Measurements from ENCODE around the gene CROCC2.

CROCC2 gene

GRCh38 chr2:240956171-240956934 lies 50.2 kb downstream of the CROCC2 start:
- no peak for DNase-seq (ENCODE audit: low read depth in 2 of 2)

DNA sequence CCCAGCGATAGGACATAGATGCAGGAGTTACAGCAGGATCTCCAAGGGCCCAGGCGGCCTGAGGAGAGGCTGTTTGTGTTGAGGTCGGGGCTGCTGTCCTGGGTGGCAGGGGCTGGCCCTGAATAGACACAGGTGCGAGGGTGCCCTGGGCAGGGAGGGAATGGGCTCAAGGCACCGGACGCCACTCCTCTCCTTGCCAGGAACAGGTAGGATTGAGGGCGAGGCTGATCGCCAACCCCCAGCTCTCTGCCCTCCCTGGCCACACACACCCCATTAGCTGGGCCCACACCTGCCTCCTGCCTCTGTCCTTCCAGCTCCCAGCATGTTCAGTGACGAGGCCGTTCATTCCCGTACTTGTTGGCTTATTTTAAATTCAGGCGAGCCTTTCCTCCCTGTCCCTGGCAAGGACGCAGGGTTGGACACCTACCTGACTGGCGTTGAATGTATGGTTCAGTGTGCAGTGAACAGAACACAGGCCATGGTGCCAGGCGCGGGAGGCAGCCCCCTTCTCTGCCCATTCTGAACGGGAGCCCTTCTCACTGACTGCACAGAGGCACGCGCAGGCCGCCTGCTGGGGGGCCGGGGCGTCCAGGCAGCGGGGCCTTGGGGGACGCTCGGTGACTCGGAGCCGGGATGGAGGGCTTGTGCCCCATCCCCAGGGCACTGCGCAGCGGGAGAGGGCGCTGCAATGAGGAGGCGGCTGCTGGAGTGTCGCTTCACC lies 51.0 kb downstream of the CROCC2 start:
- no peak for DNase-seq (ENCODE audit: low read depth in 2 of 2)

DNA sequence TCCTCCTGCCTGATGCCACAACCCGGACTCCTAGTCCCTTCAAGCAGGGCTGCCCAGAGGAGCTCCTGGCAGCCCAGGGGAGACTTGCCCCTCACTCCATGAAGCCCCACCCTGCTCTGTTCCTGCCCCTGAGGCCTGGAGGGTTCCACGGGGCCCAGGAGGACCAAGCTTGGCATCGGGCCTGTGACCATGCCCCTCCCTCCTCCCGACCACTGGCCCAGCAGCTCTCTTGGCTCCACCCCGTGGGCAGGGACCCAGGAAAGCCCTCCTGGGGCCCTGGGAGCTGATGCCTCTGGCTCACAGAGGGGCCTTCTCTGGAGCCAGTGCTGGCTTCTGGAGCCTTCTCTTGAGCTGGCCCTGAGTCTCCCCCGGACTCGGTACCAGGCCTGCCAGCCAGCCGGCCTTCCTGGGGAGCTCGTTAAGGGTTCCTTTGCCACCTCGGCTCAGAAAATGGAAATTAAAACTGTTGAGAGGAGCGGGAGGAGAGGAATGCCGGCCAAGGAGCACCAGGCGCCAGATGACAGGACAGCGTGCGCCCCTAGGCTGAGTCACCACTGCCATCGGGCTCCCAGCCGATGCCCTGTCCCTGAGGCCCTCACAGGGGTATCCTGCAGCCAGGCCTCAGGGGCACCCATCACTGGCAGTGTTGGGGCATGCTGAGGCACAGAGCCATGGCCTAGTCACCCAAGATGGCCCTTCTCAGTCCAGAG lies 51.7 kb downstream of the CROCC2 start:
- DNase-seq (ENCODE audit: low read depth in 2 of 2) = no peak

- no peak for DNase-seq (ENCODE audit: low read depth in 2 of 2)
These were observed 52.5 kb downstream of the CROCC2 start for GRCh38 chr2:240958366-240959213.

DNA sequence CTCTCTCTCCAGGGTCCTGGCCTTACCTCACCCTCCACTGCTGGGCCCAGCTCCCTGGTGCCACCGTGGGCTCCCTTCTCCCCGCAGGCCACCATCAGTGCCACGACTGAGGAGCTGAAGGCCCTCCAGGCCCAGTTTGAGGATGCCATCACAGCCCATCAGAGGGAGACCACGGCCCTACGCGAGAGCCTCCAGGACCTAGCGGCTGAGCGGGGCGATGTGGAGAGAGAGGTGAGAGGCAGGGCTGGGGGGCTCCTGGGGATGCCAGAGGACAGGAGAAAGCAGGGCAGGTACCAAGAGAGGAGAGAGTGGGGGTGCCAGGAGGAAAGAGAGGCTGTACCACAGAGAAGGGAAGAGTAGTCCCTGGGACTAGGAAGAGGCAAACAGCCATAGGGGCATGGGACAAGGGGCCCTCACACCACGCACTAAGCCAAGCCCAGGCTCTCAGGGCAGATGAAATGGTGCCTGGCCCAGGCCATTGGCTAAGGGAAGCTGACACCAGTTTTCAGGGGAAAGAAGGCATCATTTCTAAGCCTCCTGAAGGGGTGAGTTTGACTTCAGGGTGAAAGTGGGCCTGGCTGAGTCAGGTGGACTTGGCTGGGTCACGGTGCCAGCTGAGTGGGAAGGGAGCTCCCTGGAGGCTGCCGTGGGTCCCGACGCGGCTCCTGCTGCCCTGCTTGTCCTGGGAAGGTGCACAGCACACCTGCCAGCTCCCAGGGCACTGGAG lies 53.2 kb downstream of the CROCC2 start:
- no peak for DNase-seq (ENCODE audit: low read depth in 2 of 2)

DNA sequence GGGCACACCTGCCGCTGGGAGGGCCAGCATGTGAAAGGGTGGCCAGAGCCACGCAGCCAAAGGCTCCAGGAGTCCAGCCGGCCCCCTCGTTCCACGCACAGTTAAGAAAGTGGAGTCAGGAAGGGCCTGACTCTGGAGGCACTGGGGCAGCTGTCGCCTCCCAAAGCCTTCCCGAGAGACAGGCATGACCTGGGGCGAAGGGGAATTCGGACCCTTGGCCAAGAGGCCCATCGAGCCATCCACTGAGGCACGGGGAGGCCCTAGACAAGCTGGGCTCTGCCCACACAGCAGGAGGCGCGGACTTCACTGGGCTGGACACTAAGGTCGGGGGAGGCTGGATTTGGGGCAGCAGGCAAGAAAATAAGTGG lies 53.8 kb downstream of the CROCC2 start:
- DNase-seq (ENCODE audit: low read depth in 2 of 2) = no peak

- no peak for DNase-seq (ENCODE audit: low read depth in 2 of 2)
These were observed 54.3 kb downstream of the CROCC2 start for GRCh38 chr2:240960309-240960970.

DNA sequence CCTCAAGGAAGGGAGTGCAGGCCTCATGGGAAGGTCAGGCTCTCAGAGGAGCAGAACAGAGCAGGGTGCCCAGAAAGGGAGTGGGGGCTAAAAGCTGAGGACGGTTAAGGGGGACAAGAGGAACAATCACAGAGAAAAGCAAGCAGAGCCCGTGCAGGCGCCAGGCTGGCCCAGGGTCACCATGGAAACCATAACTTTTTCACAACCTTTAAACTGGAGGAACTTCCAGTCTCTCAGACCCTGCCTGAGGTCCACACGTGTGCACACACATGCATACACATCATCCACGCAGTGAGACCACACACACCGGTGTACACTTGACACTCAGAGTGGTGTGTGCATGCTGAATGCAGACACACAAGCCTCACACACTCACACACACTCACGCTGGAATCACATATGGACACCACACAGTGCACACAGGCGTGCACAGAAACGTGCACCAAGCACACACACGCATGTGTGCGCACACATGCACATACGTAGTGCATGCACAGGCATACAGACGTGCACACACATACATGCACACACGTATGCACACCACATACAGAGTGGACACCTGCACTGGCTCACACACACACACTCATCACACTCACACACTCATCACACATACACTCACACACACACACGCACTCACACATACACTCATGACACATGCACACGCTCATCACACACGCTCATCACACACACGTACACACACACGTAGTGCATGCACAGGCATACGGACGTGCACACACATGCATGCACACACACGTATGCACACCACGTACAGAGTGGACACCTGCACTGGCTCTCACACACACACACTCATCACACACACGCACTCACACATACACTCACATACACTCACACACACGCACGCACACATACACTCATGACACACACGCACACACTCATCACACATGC lies 55.1 kb downstream of the CROCC2 start:
- no peak for DNase-seq (ENCODE audit: low read depth in 2 of 2)

DNA sequence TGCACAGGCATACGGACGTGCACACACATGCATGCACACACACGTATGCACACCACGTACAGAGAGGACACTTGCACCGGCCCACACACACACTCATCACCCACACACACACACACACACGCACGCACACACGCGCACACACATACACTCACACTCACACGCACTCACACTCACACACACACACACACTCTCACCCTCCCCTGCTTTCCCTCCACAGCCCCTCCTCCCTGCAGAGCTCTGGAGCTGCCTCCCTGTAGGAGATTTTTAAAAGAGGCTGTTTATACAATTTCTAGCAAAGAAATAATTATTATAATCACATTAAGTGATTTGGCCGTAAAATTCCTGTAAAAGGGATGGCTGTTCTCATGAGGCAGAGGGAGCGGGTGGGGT lies 55.8 kb downstream of the CROCC2 start:
- no peak for DNase-seq (ENCODE audit: low read depth in 2 of 2)

DNA sequence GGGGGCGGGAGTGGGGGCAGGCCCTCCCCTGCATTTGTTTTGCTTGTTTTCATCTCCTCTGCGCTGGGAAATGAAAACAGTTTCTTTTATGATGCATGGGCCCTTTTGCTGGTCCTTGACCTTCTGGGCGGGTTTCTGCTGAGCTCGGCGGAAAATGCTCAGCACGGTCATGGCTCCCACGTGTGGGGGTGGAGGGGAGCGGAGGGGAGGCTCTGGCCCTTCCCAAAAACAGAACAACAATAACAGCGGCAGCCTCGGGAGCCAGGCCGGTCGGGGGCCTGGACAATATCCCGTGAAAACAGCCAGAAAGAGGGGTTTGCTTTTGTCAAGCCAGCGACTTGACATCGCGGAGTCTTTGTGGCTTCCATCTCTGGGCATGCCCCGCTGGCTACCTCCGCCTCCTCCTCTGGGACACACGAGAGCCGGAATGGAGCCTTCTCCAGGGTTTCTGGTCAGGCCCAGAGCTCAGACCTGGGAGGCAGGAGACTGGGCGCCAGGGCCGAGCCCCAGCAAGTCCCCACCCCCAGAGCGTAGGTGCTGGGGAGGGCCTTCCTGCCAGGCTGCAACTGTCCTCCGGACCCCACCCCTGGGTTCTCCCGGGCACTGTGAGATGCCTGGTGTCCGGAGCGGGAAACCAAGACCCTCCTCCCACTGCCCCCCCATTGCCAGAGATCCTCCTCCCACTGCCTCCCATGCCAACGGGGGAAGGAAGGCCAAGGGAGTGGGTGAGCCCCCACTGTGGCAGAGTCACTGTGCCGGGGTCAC lies 56.3 kb downstream of the CROCC2 start:
- no peak for DNase-seq (ENCODE audit: low read depth in 2 of 2)

DNA sequence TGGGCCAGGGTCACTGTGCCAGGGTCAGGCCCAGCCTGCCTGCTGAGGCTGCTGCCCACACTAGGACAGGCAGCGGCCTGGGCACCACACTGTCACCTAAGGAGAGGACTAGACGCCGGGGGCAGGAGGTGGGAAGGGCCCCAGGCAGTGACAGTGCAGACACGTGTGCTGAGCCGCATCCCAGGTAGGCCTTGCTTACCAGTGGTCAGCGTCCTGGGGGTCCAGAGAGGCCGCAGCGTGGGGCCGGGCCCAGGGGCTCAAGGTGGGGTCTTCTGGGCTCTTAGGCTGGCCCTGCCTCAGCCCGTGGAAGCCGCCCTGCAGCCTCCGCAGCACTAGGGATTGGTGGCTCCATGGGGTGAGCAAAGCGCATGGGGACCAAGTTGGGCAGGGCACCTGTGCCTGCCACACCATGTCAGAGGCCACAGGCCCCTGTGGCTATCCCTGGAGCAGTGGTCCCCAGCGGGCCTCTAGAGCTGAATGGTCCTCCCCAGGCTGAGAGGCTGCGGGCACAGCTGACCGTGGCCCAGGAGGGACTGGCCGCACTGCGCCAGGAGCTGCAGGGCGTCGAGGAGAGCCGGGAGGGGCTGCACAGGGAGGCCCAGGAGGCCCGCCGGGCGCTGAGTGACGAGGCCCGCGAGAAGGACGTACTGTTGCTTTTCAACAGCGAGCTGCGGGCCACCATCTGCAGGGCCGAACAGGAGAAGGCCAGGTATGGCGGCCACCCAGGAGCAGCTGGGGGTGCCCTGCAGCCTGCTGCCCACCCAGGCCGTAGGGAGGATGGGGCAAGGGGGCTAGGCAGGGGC lies 57.1 kb downstream of the CROCC2 start:
- DNase-seq (ENCODE audit: low read depth in 2 of 2) = no peak

DNA sequence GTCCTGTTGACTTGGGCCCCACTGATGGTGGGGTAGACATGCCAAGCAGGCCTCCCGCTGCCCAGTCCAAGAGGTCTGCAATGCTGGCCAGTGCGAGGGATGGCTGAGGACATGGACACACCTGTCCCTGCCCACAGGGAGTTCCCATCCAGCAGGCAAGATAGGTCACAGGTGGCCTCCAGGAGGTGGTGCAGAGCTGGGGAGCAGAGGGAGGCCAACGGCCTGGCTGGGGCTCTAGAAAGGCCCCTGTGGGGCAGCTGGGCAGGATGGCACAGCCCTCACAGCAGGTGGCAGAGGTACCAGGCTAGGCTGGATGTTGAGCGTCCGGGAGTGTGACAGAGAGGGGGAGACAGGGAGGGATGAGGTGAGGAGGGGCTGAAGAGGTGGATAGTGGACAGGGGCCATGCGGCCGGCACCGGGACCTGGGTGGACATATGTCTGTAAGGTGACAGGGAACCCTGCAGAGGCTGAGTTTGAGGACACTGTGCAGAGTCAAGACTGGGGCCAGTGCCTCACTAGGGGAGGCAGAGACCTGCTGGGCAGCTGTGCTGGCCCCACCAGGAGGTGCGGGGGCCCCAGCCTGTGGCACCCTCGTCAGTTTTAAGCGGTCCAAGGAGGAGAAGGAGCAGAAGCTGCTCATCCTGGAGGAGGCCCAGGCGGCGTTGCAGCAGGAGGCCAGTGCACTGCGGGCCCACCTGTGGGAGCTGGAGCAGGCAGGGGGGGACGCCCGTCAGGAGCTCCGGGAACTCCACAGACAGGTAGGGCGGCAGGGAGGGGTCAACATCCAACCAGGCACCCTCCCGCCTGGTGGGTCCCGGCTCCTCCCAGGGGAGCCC lies 58.0 kb downstream of the CROCC2 start:
- no peak for DNase-seq (ENCODE audit: low read depth in 2 of 2)

- DNase-seq (ENCODE audit: low read depth in 2 of 2) = no peak
These were observed 58.7 kb downstream of the CROCC2 start for GRCh38 chr2:240964704-240965295.

- DNase-seq (ENCODE audit: low read depth in 2 of 2) = no peak
These were observed 59.3 kb downstream of the CROCC2 start for GRCh38 chr2:240965296-240965904.

DNA sequence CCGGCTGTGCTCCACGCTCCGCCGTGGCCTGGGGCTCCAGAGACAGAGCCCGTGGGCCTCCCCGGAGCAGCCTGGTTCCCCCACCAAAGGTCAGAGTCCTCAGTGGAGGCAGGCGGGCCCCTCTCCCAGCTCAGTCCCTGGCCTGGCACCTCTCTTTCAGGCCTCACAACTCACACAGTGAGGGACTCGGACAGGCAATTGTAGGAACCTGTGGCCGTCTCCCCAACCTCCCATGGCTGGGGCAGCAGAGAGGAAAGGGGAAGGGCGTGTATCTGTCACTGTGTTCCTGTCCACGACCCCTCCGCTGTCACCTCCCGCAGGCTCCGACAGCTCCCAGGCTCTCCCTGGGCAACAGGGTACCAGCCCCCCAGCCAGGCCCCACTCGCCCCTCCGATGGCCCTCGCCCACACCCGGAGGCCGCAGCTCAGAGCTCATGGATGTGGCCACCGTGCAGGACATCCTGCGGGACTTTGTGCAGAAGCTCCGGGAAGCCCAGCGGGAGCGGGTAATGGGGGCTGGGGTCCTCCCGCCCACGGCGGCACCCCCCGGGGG lies 59.8 kb downstream of the CROCC2 start:
- no peak for DNase-seq (ENCODE audit: low read depth in 2 of 2)

DNA sequence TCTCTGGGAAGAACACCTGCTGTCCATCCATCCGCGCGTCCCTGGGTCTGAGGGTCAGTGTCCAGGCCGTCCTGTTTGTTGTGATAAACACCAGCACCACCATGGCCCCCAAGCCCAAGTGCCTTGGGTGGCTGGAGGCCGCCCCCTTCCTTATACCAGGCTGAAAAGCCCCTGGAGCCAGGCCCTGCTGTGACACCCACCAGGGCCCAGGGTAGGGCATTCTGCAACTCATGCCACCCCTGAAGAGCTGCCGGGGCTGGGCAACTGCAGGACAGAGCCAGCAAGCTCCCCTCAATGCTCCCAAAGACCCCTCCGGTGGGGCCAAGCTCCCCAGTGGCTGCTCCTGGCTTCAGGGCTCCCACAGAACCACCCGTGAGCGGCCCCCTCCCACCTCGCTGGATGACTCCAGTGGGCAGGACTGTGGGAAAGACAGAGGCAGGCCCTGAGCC lies 60.3 kb downstream of the CROCC2 start:
- no peak for DNase-seq (ENCODE audit: low read depth in 2 of 2)
